Skin epidermis (tissue), 12 donors: Measurements from ENCODE around the gene PMPCB.
A peak's percentile ranks its signal among the peaks of the same experiment; 100 is the strongest.
"Not testable (repeated sequence)": the region's sequence is repeated elsewhere in the genome, so short reads cannot be mapped to it uniquely, and the experiment has no call there.

ENCODE experiments used
- H3K27ac ChIP-seq, 21 experiments: fragments of 200-600 bp; sonication (generic) in 11 of 21; one replicate each; pipeline ENCODE4 v1.5.0; 2020; ENCODE audit warnings: mild to moderate bottlenecking in 3 of 21, inconsistent platforms in 2 of 21, moderate library complexity in 2 of 21
- H3K4me3 ChIP-seq, 7 experiments: fragments of 200-600 bp; sonication (generic) in 2 of 7; one replicate each; pipeline ENCODE4 v1.5.0; 2020; ENCODE audit warnings: inconsistent platforms in 2 of 7, mild to moderate bottlenecking in 2 of 7, moderate library complexity in 1 of 7

PMPCB gene, protein sequence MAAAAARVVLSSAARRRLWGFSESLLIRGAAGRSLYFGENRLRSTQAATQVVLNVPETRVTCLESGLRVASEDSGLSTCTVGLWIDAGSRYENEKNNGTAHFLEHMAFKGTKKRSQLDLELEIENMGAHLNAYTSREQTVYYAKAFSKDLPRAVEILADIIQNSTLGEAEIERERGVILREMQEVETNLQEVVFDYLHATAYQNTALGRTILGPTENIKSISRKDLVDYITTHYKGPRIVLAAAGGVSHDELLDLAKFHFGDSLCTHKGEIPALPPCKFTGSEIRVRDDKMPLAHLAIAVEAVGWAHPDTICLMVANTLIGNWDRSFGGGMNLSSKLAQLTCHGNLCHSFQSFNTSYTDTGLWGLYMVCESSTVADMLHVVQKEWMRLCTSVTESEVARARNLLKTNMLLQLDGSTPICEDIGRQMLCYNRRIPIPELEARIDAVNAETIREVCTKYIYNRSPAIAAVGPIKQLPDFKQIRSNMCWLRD

GRCh38 chr7:103296901-103297836 lies at the start of gene PMPCB:
Gene PMPCB, plus strand, starts transcription at chr7:103297435. Its CDS starts 25 bp downstream, at chr7:103297460.
- Histone ChIP-seq H3K27ac (peak within 1 kb of the TSS; percentile 75 to 94 (median 88)), H3K4me3 (peak within 1 kb of the TSS; percentile 68 to 97 (median 83))

- H3K4me3 ChIP-seq, H3K27ac ChIP-seq: not testable (repeated sequence)
These were observed 43.3 kb upstream of the PMPCB start for GRCh38 chr7:103253699-103254506.

GRCh38 chr7:103264054-103264453 lies 33.2 kb upstream of the PMPCB start:
- not testable (repeated sequence) for H3K4me3 ChIP-seq, H3K27ac ChIP-seq

DNA sequence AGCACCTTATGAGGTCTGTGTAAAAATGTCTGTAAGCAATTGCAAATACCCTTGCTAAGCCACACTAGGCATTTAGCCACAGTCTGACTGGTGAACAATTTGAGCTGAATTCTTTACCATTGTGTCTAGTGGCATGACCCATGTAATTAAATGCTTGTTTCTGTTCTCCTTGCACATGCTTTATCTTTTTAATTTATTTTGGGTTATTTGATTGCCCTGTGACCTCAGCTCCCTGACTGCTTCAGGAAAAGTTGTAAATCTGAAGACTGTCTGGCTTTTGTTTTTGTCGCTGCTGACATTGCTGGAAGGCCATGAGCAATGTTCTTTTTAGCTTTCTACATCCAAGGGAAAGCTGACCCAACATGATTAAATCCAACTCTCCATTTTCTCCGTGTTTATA lies 31.0 kb upstream of the PMPCB start:
- H3K27ac ChIP-seq, H3K4me3 ChIP-seq: not testable (repeated sequence)

DNA sequence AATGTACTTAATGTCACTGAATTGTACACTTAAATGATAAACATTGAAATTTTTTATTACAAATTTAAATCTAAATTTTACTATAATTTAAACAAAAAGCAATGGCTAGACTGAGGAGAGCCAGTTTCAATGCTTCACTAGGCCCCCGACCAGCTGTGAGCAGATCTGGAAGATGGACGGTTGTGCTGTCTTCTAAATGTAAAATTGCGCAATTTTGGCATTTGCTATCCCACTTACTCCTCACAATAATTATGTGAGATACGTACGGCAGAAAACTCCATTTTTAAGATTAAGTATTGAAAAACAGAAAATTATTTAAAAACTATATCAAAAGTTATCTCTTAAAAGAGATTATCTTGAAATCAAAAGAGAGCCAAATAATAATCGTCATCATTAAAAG lies 23.9 kb upstream of the PMPCB start:
- not testable (repeated sequence) for H3K4me3 ChIP-seq, H3K27ac ChIP-seq

DNA sequence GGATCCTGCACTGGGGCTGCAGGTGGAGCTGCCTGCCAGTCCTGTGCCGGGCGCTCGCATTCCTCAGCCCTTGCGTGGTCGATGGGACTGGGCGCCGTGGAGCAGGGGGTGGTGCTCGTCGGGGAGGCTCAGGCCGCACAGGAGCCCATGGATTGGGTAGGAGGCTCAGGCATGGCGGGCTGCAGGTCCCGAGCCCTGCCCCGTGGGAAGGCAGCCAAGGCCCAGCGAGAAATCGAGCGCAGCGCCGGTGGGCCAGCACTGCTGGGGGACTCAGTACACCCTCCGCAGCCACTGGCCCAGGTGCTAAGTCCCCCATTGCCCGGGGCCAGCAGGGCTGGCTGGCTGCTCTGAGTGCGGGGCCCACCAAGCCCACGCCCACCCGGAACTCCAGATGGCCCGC lies 22.4 kb upstream of the PMPCB start:
- not testable (repeated sequence) for H3K4me3 ChIP-seq, H3K27ac ChIP-seq

GRCh38 chr7:103278195-103278594 lies 19.0 kb upstream of the PMPCB start:
- not testable (repeated sequence) for H3K27ac ChIP-seq, H3K4me3 ChIP-seq

DNA sequence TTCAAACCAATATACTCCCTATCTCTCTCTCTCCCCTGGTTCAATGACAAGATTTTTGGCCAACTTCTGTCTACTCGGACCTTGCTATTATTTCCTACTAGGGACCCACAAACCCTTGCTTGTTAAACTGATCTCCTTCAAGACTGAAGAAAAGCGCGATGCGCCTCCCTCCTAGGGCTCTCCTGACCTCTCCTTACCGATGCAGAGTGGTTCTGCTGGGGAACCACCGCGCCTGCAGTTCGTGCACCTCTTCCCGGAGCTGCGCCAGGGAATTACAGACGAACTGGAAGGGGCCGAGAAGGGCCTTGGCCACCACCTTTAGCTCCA lies 17.6 kb upstream of the PMPCB start:
- Histone ChIP-seq H3K27ac (peak overlapping the region in 8 of 21 experiments; percentile 23 to 77 (median 48)), H3K4me3 (peak overlapping the region; percentile 35 to 62 (median 48))

DNA sequence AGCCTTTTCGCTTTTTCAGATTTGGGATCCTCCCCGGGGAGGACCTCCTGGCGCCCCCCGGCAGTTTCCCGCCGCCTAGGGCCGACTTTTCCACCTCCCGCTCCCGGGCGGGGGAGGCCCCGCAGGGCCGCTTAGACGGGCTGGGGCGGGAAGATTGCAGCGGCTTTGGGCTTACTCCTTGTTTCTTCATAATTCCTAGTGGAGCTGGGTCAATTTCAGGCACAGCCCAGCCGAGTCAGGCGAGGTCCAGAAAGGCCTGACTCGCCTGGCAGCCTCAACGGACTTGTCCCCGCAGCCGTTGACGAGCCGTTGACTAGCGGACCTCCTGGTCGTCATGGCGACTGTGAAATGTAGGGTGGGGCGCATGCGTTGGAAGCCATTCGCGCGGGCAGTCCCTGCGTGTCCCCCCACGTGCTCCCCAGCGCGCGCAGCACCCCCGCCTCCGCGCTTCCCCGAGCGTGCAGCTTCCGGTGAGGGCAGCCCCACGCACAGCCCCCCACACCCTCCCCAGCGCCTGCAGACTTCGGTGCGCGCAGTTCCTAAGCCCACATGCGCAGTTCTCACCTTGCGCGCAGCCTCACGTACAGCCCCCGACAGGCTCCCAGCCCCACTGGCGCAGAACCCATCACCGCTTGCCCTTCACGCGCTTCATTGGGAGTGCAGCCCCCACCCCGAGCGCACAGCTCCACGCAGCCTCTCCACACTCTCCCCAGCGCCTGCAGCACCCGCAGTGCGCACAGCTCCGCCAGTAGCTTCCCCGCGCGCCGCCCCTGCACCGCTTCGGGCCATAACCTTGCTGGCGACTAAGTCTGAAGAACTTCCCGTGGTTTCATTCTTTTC lies 17.1 kb upstream of the PMPCB start:
- H3K27ac ChIP-seq: peak overlapping the region in 14 of 21 experiments; percentile 17 to 77 (median 41)
- peak overlapping the region; percentile 35 to 62 (median 48) for H3K4me3 ChIP-seq

- Histone ChIP-seq H3K4me3 (peak overlapping the region; percentile 35 to 62 (median 48)), H3K27ac (peak overlapping the region in 10 of 21 experiments; percentile 17 to 77 (median 38))
These were observed 16.5 kb upstream of the PMPCB start for GRCh38 chr7:103280803-103281155.

GRCh38 chr7:103282802-103283427 lies 14.3 kb upstream of the PMPCB start:
- H3K4me3 ChIP-seq, H3K27ac ChIP-seq: not testable (repeated sequence)

GRCh38 chr7:103292122-103292521 lies 5.1 kb upstream of the PMPCB start:
- Histone ChIP-seq H3K4me3 (no peak overlapping the region), H3K27ac (no peak overlapping the region)

- Histone ChIP-seq H3K27ac (no peak overlapping the region), H3K4me3 (no peak overlapping the region)
These were observed 3.7 kb upstream of the PMPCB start for GRCh38 chr7:103293526-103293925.

- Histone ChIP-seq H3K4me3 (peak overlapping the region; percentile 68 to 97 (median 83)), H3K27ac (peak overlapping the region; percentile 75 to 94 (median 88))
These were observed 573 bp downstream of the PMPCB start for GRCh38 chr7:103297837-103298179.

DNA sequence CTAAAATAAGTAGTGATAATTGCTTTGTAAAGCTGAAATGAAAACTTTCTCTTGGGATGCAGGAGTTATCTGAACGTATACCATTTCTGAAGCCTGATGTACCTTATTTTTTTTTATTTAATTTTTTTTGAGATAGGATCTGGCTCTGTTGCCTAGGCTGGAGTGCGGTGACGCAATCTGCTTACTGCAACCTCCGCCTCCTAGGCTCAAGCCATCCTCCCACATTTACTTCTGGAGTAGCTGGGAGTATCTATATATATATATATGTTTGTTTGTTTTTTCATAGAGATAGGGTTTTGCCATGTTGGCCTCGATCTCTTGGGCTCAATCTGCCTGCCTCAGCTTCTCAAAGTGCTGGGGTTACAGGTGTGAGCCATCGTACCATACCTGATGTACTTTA lies 2.4 kb downstream of the PMPCB start:
- Histone ChIP-seq H3K4me3 (no peak overlapping the region), H3K27ac (no peak overlapping the region)

- Histone ChIP-seq H3K4me3 (no peak overlapping the region), H3K27ac (no peak overlapping the region)
These were observed 4.2 kb downstream of the PMPCB start for GRCh38 chr7:103301441-103301840.

DNA sequence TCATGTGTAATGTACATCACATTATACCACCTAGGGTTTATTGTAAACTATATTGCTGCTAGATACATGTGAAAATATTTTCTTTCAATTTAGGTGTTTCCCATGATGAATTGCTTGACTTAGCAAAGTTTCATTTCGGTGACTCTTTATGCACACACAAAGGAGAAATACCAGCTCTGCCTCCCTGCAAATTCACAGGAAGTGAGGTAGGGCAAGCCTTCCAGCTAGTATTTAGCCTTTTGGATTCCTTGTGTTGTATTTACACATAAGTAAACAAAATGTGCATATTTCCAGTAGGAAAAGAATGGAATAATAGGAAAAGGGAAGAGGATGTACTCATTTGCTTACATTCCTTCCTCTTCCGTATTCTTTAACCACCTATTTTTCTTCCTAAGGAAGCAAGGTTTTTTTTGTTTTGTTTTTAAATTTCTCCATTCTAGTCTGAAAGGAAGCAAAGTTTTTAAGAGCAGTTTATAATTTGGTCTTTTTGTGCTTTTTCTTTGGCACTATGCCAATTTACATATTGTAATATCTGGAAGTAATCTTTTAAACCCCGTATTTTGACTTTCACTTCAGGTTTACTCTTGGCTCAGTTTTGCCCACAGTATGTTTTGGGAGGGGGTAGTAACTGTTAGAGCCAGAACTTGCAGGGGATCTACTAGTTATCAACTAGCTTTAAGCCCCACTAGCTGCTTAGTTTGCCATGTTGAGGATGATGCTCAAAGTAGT lies 10.4 kb downstream of the PMPCB start:
- Histone ChIP-seq H3K27ac (no peak overlapping the region), H3K4me3 (no peak overlapping the region)

- Histone ChIP-seq H3K4me3 (no peak overlapping the region), H3K27ac (no peak overlapping the region)
These were observed 17.6 kb downstream of the PMPCB start for GRCh38 chr7:103314852-103315251.
